B cell (primary cell): ENCODE results near the gene BCL2. TPM values are rescaled to one million over a fixed set of nuclear protein-coding genes. Genes with fewer than 3 reads are reported as not detected.

Source experiments
- ATAC-seq: fragments of 200-7000 bp; cut with Tn5 transposase; one replicate; pipeline ENCODE4 v1.10.0; 2021; ENCODE audit warnings: low read depth, mild to moderate bottlenecking, moderate number of reproducible peaks, moderate library complexity
- CTCF ChIA-PET: fragments of 350-600 bp; sonication (Branson Sonifier 250); formaldehyde crosslinking; loops from one replicate; lab custom pipeline; 2021; ENCODE audit warnings: antibody characterized with exemption, inconsistent platforms; lab: Charles Lee
- POLR2A ChIA-PET: fragments of 350-600 bp; sonication (Branson Sonifier 250); formaldehyde crosslinking; loops from one replicate; lab custom pipeline; 2021; ENCODE audit warnings: antibody characterized with exemption; lab: Charles Lee
- DNase-seq: peaks from one replicate; pipeline ENCODE4 v3.0.0; 2013
- H2AFZ ChIP-seq: 2 replicates; pipeline ENCODE4 v1.6.1; 2012; ENCODE audit warnings: mild to moderate bottlenecking, low read depth, low read length; ENCODE audit not compliant: insufficient read depth, poor library complexity, severe bottlenecking
- H3K27ac ChIP-seq, 2 donors: 1 replicate in 1 of 2; 2 replicates in 1 of 2; pipeline ENCODE4 v1.5.1; 2012 to 2013; ENCODE audit warnings: low read length in 2 of 2, mild to moderate bottlenecking in 2 of 2, moderate library complexity in 1 of 2
- H3K27me3 ChIP-seq, 4 experiments: fragments of 200-600 bp in 1 of 4; sonication (generic) in 1 of 4; replicated peaks in 1 of 4; 1 replicate in 2 of 4; 2 replicates in 2 of 4; pipeline versions ENCODE4 v1.6.1 to v1.7.0; 2013 to 2016; ENCODE audit warnings: low read length in 3 of 4, mild to moderate bottlenecking in 2 of 4, mixed read lengths in 1 of 4, moderate library complexity in 1 of 4; ENCODE audit not compliant: insufficient read depth in 4 of 4, control insufficient read depth in 3 of 4; ENCODE audit errors: control extremely low read depth in 1 of 4
- H3K36me3 ChIP-seq, 2 experiments: replicated peaks in 1 of 2; 1 replicate in 1 of 2; 2 replicates in 1 of 2; pipeline versions ENCODE4 v1.6.1 to v1.7.1; 2013; ENCODE audit warnings: low read length in 1 of 2; ENCODE audit not compliant: insufficient read depth in 2 of 2, control insufficient read depth in 1 of 2; ENCODE audit errors: control extremely low read depth in 1 of 2, extremely low read depth in 1 of 2
- H3K4me1 ChIP-seq, 2 donors: fragments of 200-600 bp in 1 of 2; sonication (generic) in 1 of 2; 1 replicate in 1 of 2; 2 replicates in 1 of 2; pipeline versions ENCODE4 v1.5.1 to v1.6.1; 2013 to 2017; ENCODE audit warnings: low read length in 2 of 2; ENCODE audit not compliant: control insufficient read depth in 2 of 2, insufficient read depth in 2 of 2
- H3K4me2 ChIP-seq: replicated peaks from 2 replicates; pipeline ENCODE3; 2012; ENCODE audit warnings: mild to moderate bottlenecking, low read depth, low read length; ENCODE audit not compliant: poor library complexity, severe bottlenecking
- H3K4me3 ChIP-seq, 5 experiments: fragments of 200-600 bp in 1 of 5; sonication (generic) in 1 of 5; 1 replicate in 3 of 5; 2 replicates in 2 of 5; pipeline versions ENCODE4 v1.5.1 to v1.7.0; 2011 to 2016; ENCODE audit warnings: low read length in 4 of 5, mild to moderate bottlenecking in 4 of 5, low read depth in 2 of 5, control low read depth in 1 of 5, moderate library complexity in 1 of 5; ENCODE audit not compliant: insufficient read depth in 1 of 5; ENCODE audit errors: control extremely low read depth in 1 of 5, extremely low read depth in 1 of 5
- H3K79me2 ChIP-seq: fragments of 200-600 bp; sonication (generic); one replicate; pipeline ENCODE4 v1.6.0; 2016; ENCODE audit warnings: low read length; ENCODE audit not compliant: control insufficient read depth, insufficient read depth
- H3K9ac ChIP-seq: fragments of 200-600 bp; sonication (generic); 2 replicates; pipeline ENCODE4 v1.6.1; 2017; ENCODE audit warnings: mild to moderate bottlenecking, low read length, moderate library complexity
- H3K9me3 ChIP-seq, 3 donors: one replicate each; pipeline versions ENCODE4 v1.6.1 to v1.7.1; 2013; ENCODE audit warnings: low read length in 2 of 3; ENCODE audit not compliant: control insufficient read depth in 2 of 3, insufficient read depth in 1 of 3; ENCODE audit errors: control extremely low read depth in 1 of 3
- H4K20me1 ChIP-seq: 2 replicates; pipeline ENCODE4 v1.6.0; 2012; ENCODE audit warnings: mild to moderate bottlenecking, low read length; ENCODE audit not compliant: insufficient read depth, control insufficient read depth, poor library complexity, severe bottlenecking
- H3K27ac Mint-ChIP-seq: one replicate; pipeline ENCODE4 v1.8.0; 2021; ENCODE audit warnings: mixed read lengths
- H3K27me3 Mint-ChIP-seq: one replicate; pipeline ENCODE4 v1.8.0; 2021; ENCODE audit warnings: mixed read lengths
- H3K4me1 Mint-ChIP-seq: one replicate; pipeline ENCODE4 v1.8.0; 2021; ENCODE audit warnings: mixed read lengths
- H3K4me3 Mint-ChIP-seq: one replicate; pipeline ENCODE4 v1.8.0; 2021; ENCODE audit warnings: mixed read lengths
- H3K9me3 Mint-ChIP-seq: one replicate; pipeline ENCODE4 v1.8.0; 2022; ENCODE audit warnings: mixed read lengths; ENCODE audit not compliant: insufficient read depth
- EZH2 ChIP-seq: IDR thresholded peaks from 2 replicates; pipeline ENCODE4 v1.6.1; 2012; ENCODE audit warnings: borderline replicate concordance, low read depth, mild to moderate bottlenecking, moderate library complexity, low read length; ENCODE audit not compliant: insufficient read depth, poor library complexity, severe bottlenecking
- WGBS: methylation state at CpG from one replicate; pipeline ENCODE4 v1.1.5; 2013; ENCODE audit warnings: missing lambda C conversion rate; ENCODE audit not compliant: insufficient coverage; 5-methylcytosine and 5-hydroxymethylcytosine counted together
- intact Hi-C: fragments of 100-400 bp; cut with micrococcal nuclease; formaldehyde crosslinking; loops from one replicate; pipeline ENCODE4 v1.10.0; 2022
- polyA plus RNA-seq: library from polyadenylated mRNA; depleted of rRNA; stranded (reverse); fragments of >200 nt; gene quantifications from 2 replicates; pipeline ENCODE4 v1.2.3, GENCODE V29; 2012
- total RNA-seq, 2 donors: library from RNA; stranded (reverse); fragments of 120-200 nt in 1 of 2; gene quantifications; 1 replicate in 1 of 2; 2 replicates in 1 of 2; pipeline versions ENCODE4 v1.2.3 to v1.2.4, GENCODE V29; 2013 to 2022
- TF ChIP-seq, protein P1 (sequence below): fragments of 200-600 bp; IDR thresholded peaks from one replicate; pipeline ENCODE4 v1.8.0; 2022; ENCODE audit warnings: antibody characterized with exemption, mild to moderate bottlenecking

The BCL2 gene
- total and polyA plus RNA-seq, 2 donors (not counting 1 experiment from before 2014, with no cell fraction given): 27.6 to 144 TPM

- Mint-ChIP-seq H3K4me1 (peaks cover 88% of the 10 kb centered on the region), H3K9me3 (no peaks in the 10 kb centered on the region), H3K27me3 (no peaks in the 10 kb centered on the region), H3K27ac (peak overlapping the region; percentile 73), H3K4me3 (peak overlapping the region; percentile 82)
- Histone ChIP-seq H3K4me3 (peak overlapping the region in 3 of 5 experiments; percentile 0 to 45 (median 8)), H3K4me2 (peak overlapping the region; percentile 60), H3K9me3 (peaks cover 0 to 2% (median 0%) of the 10 kb centered on the region in 3 donors), H3K27ac (peak overlapping the region; percentile 59 to 68), H3K9ac (peak overlapping the region; percentile 10), H2AFZ (peak overlapping the region; percentile 39), H4K20me1 (peaks cover 5% of the 10 kb centered on the region), H3K4me1 (peaks cover 67 to 74% of the 10 kb centered on the region in 2 donors), H3K36me3 (no peaks in the 10 kb centered on the region), H3K27me3 (no peaks in the 10 kb centered on the region), H3K79me2 (peaks cover 81% of the 10 kb centered on the region)
- ChIA-PET CTCF (interaction anchor here (4.2 to 13.5 kb wide), 4 partner anchors 9 to 182 kb away, joined by 26 to 160 read pairs (median 66); partner anchors contain the start of gene BCL2), POLR2A (interaction anchor here (0.8 to 2.1 kb wide), 8 partner anchors 14 to 180 kb away, joined by 3 to 8 read pairs (median 4); partner anchors contain the start of gene BCL2)
- WGBS: 83% methylated on average over 8 of the region's 13 CpGs
- TF ChIP-seq, protein P1, sequence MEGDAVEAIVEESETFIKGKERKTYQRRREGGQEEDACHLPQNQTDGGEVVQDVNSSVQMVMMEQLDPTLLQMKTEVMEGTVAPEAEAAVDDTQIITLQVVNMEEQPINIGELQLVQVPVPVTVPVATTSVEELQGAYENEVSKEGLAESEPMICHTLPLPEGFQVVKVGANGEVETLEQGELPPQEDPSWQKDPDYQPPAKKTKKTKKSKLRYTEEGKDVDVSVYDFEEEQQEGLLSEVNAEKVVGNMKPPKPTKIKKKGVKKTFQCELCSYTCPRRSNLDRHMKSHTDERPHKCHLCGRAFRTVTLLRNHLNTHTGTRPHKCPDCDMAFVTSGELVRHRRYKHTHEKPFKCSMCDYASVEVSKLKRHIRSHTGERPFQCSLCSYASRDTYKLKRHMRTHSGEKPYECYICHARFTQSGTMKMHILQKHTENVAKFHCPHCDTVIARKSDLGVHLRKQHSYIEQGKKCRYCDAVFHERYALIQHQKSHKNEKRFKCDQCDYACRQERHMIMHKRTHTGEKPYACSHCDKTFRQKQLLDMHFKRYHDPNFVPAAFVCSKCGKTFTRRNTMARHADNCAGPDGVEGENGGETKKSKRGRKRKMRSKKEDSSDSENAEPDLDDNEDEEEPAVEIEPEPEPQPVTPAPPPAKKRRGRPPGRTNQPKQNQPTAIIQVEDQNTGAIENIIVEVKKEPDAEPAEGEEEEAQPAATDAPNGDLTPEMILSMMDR: no peak
- no peak for TF ChIP-seq EZH2
- ATAC-seq (no peak), DNase-seq (no peak)
- intact Hi-C loops: no loop called here
These were observed 178.4 kb downstream of the BCL2 start for GRCh38 chr18:63140997-63141777.

- H4K20me1 ChIP-seq: peaks cover 5% of the 10 kb centered on the region
- Mint-ChIP-seq H3K27ac (peak overlapping the region; percentile 73), H3K4me1 (peaks cover 90% of the 10 kb centered on the region), H3K4me3 (peak overlapping the region; percentile 10), H3K27me3 (no peaks in the 10 kb centered on the region), H3K9me3 (no peaks in the 10 kb centered on the region)
- ChIA-PET CTCF (interaction anchor here (1.6 to 13.5 kb wide), 5 partner anchors 8 to 183 kb away, joined by 7 to 160 read pairs (median 38); partner anchors contain the start of gene BCL2), POLR2A (interaction anchor here (1.1 to 2.1 kb wide), 2 partner anchors 14 to 153 kb away, joined by 5 to 15 read pairs; no protein-coding TSS in a partner anchor)
- no peak for TF ChIP-seq EZH2
- TF ChIP-seq, protein P1: no peak
- no peaks in the 10 kb centered on the region for H3K36me3 ChIP-seq
- no peak overlapping the region for H2AFZ ChIP-seq
- DNase-seq: no peak
- intact Hi-C loops: no loop called here
- H3K4me3 ChIP-seq: no peak overlapping the region
- 64% methylated on average over 2 of the region's 3 CpGs for WGBS
- peaks cover 0 to 2% (median 0%) of the 10 kb centered on the region in 3 donors for H3K9me3 ChIP-seq
- H3K4me1 ChIP-seq: peaks cover 67 to 74% of the 10 kb centered on the region in 2 donors
- peak overlapping the region; percentile 83 for H3K4me2 ChIP-seq
- H3K79me2 ChIP-seq: peaks cover 81% of the 10 kb centered on the region
- H3K9ac ChIP-seq: no peak overlapping the region
- no peak for ATAC-seq
- peak overlapping the region; percentile 73 to 84 for H3K27ac ChIP-seq
- no peaks in the 10 kb centered on the region for H3K27me3 ChIP-seq
These were observed 179.5 kb downstream of the BCL2 start for GRCh38 chr18:63140038-63140450.
